ENCODE data around the gene EHBP1L1. TPM values are rescaled to one million over a fixed set of nuclear protein-coding genes. Genes with fewer than 3 reads are reported as not detected.

Gene EHBP1L1
- total and polyA plus RNA-seq, 8 donors, result 28.5 to 133 (median 36.0) TPM

DNA sequence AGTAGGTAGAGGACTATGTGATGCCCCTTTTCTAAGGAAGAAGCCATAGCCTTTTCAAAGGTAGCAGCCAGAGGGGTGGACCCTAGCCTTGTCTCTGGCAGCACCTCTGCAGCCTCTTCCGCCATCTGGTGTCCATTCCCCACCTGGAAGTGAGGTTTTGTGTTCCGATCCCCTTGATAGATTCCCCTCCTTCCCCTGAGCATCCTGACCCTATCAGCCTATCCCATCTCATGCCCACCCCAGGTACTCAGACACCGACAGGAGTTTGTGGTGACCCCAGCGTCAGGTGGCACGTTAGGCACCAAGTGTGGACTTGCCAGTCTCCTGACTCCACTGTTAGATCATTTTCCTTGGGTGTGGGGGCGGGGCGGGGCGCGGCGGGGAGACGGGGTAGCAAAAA is 3.9 kb upstream of the EHBP1L1 start:
- Histone ChIP-seq H3K4me1 (peaks cover 41 to 72% of the 10 kb centered on the region in 2 donors), H3K9me3 (no peaks in the 10 kb centered on the region), H3K27ac (peak overlapping the region; percentile 69 to 99), H3K27me3 (no peaks in the 10 kb centered on the region), H3K4me3 (peak overlapping the region; percentile 68 to 91), H3K36me3 (peaks cover 0 to 6% of the 10 kb centered on the region in 2 donors)
- TF ChIP-seq, protein P1, sequence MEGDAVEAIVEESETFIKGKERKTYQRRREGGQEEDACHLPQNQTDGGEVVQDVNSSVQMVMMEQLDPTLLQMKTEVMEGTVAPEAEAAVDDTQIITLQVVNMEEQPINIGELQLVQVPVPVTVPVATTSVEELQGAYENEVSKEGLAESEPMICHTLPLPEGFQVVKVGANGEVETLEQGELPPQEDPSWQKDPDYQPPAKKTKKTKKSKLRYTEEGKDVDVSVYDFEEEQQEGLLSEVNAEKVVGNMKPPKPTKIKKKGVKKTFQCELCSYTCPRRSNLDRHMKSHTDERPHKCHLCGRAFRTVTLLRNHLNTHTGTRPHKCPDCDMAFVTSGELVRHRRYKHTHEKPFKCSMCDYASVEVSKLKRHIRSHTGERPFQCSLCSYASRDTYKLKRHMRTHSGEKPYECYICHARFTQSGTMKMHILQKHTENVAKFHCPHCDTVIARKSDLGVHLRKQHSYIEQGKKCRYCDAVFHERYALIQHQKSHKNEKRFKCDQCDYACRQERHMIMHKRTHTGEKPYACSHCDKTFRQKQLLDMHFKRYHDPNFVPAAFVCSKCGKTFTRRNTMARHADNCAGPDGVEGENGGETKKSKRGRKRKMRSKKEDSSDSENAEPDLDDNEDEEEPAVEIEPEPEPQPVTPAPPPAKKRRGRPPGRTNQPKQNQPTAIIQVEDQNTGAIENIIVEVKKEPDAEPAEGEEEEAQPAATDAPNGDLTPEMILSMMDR (IDR thresholded peaks at IDR 0.05), result no peak
- DNase-seq, result no peak
- intact Hi-C loops (cut with DNase I), result no loop called here
- ATAC-seq, result no peak

DNA sequence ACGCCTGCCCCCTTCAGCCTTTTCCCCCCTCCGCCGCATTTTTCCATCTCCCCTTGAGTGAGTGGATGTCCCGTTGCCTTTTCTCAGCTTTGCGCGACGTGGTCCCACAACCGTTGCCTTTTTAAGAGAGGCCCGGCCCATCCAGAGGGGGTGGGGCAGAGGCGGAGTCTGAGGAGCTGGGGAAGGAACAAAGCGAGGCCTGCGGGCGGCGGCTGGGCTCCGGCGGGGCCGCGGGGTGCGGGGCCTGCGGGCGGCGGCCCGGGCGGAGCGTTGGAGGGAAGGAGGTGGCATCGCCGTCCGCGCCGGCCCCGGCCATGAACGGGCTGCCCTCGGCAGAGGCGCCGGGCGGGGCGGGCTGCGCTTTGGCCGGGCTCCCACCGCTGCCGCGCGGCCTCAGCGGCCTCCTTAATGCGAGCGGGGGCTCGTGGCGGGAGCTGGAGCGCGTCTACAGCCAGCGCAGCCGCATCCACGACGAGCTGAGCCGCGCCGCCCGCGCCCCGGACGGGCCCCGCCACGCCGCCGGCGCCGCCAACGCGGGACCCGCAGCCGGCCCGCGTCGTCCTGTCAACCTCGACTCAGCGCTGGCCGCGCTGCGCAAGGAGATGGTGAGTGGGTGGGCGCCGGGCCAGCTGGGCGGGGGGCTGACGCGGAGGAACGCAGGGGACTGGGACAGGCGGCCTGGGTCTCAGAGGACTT is 3.3 kb upstream of the EHBP1L1 start, which contains the start of gene FAM89B:
Gene FAM89B, plus strand, starts transcription at position 183 of the 696 bp plus-strand sequence. Its CDS starts 132 bp downstream, at position 315.
- peak within 1 kb of the TSS; percentile 89 to 99 for H3K27ac ChIP-seq
- no peaks in the 10 kb centered on the region for H3K9me3 ChIP-seq
- H3K27me3 ChIP-seq, result no peaks in the 10 kb centered on the region
- intact Hi-C loops (cut with DNase I), result no loop called here
- peaks cover 47 to 77% of the 10 kb centered on the region in 2 donors for H3K4me1 ChIP-seq
- TF ChIP-seq, protein P1 (IDR thresholded peaks at IDR 0.05), result no peak
- peaks cover 0 to 6% of the 10 kb centered on the region in 2 donors for H3K36me3 ChIP-seq
- DNase-seq (peak; percentile 84 to 99 (median 92)), ATAC-seq (peak; percentile 34)
- peak within 1 kb of the TSS; percentile 68 to 91 for H3K4me3 ChIP-seq

DNA sequence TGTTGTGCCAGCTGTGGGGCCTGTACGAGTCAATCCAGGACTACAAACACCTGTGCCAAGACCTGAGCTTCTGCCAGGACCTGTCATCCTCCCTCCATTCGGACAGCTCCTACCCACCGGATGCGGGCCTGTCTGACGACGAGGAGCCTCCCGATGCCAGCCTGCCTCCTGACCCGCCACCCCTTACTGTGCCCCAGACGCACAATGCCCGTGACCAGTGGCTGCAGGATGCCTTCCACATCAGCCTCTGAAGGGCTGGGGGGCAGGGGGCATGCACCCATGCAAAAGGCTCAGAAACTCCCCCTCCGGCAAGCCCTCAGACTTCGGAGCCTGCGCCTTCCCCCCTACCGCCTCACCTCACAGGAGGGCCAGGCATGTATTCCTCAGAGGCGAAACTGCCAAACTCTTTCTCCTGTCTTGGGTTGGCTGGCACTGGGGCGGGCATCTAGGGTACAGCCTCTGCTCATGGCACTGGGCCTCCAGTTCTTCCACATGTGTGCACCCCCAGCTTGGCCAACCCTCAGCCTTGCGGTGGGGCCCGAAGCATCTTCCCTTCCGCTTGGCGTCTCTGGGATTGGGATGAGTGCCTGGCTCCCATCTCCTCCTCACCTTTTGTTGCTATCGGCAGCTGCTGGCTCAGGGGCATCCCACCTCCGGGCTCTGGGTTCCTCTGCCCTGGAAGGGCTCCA is 2.3 kb upstream of the EHBP1L1 start:
- H3K4me3 ChIP-seq, result peak overlapping the region; percentile 68 to 91
- ATAC-seq (no peak), DNase-seq (no peak)
- peak overlapping the region; percentile 89 to 99 for H3K27ac ChIP-seq
- H3K27me3 ChIP-seq, result no peaks in the 10 kb centered on the region
- TF ChIP-seq, protein P1 (IDR thresholded peaks at IDR 0.05), result no peak
- H3K9me3 ChIP-seq, result no peaks in the 10 kb centered on the region
- intact Hi-C loops (cut with DNase I), result no loop called here
- H3K36me3 ChIP-seq, result peaks cover 0 to 14% of the 10 kb centered on the region in 2 donors
- H3K4me1 ChIP-seq, result peaks cover 52 to 77% of the 10 kb centered on the region in 2 donors

DNA sequence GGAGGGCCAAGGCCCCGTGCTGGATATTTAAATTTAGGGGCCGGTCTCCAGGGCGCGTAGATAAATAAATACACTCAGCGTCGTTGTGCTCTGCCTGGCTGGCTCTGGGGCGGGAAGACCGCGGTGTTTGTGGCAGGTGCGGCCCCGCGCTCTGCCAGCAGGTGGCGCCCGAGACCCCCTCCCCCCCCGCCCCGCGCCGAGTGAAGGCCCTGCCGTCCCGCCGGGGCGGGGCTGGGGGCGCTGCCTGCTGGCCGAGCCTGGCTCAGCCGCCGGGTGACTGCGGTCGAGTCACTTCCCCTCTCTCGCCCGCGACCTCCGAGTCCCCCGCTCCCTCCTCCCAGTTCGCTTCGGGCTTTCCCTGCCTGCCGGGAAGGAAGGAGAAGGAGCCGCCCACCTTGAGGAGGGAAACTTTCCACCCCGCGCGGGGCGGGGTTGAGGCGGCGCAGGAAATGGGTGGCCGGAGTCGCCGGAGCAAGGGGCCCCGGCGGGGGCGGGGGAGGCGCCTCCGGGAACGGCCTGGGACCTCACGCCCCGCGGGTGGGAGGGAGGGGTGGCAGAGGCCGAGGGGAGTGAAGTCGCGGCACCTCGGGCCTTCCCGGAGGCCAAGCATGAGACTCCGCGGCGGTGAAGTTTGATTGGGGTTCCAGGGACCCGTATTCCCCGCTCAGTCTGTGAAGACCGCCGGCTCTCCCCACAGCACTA is 1.6 kb upstream of the EHBP1L1 start:
- TF ChIP-seq, protein P1 (IDR thresholded peaks at IDR 0.05), result peak; percentile 96 to 99
- intact Hi-C loops (cut with DNase I), result no loop called here
- H3K9me3 ChIP-seq, result no peaks in the 10 kb centered on the region

More for the DNA sequence above, 1.6 kb upstream of the EHBP1L1 start:
- Histone ChIP-seq H3K4me1 (peaks cover 45 to 77% of the 10 kb centered on the region in 2 donors), H3K27ac (peak overlapping the region; percentile 89 to 99), H3K4me3 (peak overlapping the region; percentile 68 to 91), H3K27me3 (no peaks in the 10 kb centered on the region), H3K36me3 (peaks cover 0 to 22% of the 10 kb centered on the region in 2 donors)
- ATAC-seq, result peak; percentile 66
- peak; percentile 76 to 99 (median 92) for DNase-seq
